Activated CD8-positive, alpha-beta memory T cell treated with anti-CD3 and anti-CD28 coated beads, Interleukin-2, amount 50 U/mL, for 24 hours (primary cell): Measurements from ENCODE around the gene HOXD12.

Source experiments
- DNase-seq: peaks from one replicate; pipeline ENCODE4 v3.0.0-alpha.2; 2020; ENCODE audit errors: extremely low read depth

The HOXD12 gene, protein sequence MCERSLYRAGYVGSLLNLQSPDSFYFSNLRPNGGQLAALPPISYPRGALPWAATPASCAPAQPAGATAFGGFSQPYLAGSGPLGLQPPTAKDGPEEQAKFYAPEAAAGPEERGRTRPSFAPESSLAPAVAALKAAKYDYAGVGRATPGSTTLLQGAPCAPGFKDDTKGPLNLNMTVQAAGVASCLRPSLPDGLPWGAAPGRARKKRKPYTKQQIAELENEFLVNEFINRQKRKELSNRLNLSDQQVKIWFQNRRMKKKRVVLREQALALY

DNA sequence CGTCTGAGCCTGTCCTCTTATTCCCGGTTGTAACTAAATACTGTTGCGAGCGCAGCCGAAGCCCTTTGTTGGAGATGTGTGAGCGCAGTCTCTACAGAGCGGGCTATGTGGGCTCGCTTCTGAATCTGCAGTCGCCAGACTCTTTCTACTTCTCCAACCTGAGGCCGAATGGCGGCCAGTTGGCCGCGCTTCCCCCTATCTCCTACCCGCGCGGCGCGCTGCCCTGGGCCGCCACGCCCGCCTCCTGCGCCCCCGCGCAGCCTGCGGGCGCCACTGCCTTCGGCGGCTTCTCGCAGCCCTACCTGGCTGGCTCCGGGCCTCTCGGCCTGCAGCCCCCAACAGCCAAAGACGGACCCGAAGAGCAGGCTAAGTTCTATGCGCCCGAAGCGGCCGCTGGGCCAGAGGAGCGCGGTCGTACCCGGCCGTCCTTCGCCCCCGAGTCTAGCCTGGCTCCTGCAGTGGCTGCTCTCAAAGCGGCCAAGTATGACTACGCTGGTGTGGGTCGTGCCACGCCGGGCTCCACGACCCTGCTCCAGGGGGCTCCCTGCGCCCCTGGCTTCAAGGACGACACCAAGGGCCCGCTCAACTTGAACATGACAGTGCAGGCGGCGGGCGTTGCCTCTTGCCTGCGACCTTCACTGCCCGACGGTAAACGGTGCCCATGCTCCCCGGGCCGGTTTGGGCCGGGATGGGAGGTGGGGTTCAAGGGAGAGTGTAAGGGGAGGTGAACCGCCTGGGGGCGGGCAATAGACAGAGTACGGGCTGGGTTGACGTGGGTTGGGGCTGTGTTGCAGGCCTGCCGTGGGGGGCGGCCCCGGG lies at the start of gene HOXD12:
Gene HOXD12, plus strand, starts transcription at position 68 of the 819 bp plus-strand sequence. Its CDS starts 7 bp downstream, at position 75.
- no peak for DNase-seq

DNA sequence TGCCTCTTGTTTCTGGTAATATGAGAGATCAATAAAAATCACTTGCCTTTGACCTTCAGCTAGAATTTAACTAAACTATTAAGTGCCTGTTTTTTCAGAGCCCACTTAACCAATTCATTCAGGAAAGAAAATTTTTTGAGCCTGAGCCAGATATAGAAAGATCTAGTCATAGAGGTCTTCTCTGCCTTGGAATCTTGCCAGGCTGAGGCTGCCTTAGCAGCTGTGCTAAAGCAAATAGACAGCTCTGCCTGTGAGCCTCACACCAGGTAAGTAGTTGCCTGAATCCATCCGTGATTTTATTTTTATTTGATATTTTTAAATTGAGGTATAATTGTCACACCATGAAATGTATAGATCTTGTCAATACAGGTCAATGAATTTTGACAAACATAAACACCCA lies 43.2 kb upstream of the HOXD12 start:
- DNase-seq, result no peak

DNA sequence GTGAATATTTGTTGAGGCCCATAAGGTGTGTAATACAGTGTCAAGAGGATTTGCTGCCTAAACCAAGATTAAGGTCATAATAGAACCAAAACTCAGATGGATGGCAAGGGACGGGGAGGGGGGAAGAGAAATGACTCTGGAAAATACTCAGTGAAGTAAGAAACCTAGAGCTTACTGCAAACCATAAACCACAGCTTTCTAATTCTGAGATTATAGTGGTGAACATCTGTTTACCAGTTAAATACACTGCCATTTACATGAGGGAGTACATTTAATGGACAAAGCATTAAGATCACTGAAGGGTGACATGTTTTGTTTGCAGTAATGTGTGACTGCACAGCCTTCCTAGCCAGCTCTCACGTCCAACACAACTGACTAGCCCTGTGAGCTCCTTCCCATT lies 35.6 kb upstream of the HOXD12 start:
- DNase-seq, result no peak

DNA sequence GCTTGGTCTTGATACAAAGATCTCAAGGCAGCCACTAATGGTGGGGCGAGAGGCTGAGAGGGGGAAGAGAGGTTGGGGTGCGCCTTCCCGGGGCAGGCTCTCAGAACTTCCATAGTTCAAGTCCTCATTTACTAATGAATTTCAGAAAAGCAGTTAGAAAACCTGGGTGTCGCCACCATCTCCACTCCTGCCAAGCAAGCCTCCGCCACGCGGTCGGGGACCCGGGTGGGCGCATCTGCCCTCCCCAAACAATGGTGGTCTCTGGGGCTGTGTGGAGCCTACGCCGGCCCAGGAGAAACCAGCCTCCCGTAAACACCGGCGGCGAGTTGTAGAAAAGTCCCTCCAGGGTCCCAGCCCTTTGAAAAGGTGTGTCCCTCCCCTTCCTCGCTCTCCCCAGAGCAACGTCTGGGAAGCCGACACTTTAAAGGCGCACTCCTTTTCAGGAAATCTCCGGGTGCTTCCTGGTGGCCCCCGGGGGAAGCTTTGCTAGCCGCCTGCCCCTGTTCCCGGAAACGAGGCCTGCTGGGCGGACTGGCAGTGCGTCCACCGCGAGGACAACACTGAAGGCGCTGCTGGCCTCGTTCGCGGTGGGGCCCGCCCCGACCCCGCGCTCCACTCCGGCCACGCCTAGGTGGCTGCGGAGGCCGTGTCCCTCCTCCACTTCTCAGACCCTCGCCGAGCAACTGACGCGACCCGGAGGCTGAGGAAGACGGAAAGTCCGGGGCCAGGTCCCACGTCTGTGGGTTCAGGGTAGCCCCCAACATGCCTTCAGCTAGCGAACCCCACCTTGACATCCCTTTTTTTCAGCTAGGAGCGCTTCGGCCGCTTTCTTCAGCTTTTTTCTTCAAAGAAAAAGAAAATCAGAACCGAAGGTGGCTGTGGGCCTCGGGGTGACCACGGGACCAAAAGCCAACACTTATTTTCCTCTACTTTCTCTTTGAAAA lies 32.7 kb upstream of the HOXD12 start:
- DNase-seq, result no peak

DNA sequence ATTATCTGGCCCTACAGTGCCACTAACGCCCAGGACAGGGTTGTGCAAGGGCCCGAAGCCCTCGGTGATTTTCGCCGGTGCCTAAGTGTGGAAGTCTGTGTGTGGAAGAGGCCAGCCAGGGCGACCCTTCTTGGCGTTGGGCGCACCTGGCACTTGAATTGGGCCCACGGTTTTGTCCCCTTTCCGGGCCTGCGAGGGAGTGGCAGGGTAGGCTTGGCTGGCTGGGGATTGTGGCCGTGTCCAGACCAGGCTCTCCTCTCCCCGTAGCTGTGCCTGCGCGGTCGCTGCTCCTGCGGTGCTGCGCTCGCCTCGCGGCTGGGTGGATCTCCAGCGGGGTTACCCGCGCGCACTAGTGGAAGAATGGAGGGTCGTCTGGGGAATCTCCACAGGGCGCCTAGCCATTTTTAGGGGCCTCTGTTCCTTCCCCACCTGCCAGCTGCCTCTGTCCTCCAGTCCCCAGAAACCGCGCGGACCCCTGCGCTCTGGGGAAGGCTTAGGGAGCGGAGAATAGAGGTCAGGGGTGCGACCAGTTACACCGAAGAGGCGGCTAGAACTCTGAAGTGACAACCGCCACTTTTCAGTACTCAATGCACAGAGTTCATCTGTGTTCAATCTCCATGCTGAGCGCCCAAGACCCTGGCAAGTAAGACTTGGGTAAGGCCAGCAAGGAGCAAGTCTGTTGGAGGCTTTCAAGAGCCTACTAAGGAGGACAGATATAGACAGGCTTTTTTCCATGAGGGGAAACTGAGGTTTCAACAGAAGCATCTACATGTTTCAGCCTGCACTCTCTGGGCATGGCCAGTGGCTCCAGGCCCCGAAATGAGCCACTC lies 31.8 kb upstream of the HOXD12 start:
- DNase-seq, result no peak

DNA sequence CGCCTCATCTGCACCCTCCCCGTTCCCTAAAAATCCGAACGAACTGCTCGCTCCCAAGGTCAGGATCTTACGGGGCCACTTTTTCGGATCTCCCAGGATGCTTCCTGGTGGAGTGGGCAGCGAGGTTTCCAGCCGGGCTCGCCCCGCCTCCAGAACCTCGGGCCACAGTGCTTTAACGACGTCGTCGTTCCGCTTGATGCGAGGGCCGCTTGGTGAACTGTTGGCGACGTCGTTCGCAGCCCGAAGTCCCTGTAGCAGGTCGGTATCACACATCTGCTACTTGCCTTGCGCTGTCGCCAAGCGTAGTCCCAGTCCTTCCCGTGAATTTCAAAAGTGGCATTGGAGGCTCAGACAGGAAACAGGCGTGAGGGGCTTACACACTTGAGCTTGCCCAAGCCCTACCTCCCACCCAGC lies 31.2 kb upstream of the HOXD12 start:
- no peak for DNase-seq

DNA sequence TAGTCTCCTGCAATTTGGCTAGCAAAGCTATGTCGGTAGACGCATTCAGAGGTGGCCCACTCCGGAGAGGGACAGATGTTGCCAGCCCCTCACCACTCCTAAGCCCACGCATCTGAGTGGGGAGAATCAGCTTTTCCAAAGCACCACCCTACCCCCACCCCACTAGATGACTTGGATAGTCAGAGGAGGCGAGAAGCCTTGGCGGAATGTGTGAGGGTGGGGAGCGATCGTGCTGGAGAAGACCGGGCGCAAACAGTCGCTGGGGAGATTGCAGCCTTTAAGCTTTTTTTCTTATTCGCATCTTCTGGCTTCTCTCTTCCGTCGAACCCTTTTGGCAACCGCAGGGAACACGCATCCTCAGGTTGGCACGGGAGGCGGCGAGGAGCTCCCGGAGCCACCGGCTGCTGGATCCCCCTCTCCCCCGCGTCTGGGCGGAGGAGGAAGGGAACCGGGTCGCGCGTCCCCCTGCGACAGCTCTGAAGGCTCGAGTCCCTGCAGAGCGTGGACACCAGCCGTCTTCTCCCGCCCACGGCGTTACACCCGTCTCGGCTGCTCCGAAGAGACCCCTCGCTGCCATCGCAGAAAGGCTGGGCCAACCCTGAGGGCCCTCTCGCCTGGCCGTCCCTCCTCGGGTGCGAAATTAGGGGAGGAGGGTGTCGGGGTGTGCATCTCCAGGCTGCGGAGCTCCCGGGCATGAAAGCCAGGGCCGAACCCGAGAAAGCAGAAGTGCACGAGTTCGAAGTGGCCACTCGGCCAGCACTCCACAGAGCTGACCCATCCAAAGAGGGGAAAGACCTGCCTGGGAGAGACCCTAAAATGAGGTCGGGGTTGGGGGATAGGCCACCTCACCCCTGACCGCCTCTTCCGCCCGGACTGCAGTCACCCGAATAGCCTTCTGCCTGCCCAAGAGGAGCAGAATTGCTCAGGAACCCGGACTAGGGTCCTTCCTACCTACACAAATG lies 28.0 kb upstream of the HOXD12 start:
- DNase-seq, result no peak

DNA sequence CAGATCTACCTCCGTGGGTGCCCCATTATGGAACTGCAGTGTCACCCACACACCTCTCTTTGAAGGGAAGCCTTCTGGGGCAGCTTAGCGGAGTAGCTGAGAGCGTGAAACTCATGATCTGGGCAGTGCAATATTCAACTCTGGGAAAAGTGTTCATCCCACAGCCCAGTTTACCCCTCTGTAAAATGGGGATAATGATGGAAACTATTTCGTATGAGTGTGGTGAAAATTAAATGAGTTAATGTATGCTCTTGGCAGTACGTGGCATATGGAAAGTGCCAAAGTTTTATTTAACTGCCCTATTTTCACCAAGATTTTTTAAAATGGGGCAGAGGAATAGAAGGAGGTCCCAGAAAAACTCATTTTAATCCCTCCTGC lies 27.3 kb upstream of the HOXD12 start:
- DNase-seq, result no peak

DNA sequence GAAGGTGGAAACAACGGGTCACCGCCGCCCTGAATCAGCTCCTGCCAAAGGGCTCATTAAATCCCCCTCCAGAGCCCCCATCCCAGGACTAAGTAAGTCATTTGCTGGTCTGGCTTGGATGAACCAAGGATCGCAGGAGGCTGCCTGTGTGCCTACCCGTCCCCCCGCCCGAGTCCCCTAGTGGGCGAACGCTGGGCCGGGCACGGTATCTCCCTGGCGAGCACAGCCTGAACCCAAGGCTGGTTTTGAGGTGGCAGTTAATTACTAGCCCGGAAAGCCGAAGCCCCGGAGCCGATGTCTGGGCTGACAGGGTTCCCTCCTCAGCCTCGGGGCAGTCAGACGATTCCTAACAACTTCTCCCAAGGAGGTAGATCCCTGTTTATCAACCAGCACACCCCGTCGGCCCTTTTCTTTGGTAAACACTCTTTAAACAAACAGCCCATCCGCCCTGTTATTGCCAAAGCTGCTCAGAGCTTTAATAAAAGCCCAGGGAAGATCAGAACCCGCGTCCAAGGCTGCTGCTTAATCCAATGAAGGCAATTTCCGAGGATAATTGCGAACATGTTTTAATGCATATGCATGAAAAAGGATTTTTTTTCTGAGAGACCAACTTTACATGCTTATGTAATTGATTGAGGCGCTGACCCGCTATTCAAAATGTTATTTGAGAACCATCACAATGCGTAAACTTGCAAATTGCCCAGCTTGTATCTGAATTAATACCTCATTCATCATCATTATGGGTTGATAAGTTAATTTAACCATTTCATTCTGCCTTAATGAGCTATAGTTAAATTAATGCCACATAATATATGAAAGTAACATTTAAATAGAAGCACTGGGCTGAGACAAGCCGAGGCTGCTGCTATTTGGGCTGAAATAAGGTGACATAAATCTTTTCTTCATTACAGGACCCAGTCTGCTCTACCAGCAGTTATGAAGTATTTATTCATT lies 26.4 kb upstream of the HOXD12 start:
- DNase-seq, result no peak

DNA sequence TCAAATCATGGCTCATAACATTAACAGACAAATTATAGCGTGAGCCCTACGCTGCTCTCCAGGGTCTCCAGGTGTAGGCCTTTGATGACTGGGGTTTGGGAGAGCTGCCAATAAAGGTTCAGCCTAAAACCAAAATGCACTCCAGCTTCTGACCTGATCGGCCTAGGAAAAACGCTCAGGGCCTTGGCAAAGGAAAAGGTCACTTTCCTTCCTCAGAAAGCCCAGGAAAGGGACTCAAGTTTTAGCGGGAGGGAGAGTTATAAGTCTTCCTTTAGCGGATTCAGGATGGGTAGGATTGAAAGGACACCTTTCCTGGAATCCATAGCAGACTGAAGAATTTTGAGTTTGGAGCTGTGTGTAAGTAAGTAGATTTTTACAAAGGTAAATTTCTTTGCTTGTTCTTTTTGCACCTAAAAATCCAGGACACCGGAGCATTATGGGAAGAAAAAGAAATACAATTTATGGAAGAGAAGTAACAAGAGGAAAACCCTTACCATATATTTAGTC lies 24.6 kb upstream of the HOXD12 start:
- DNase-seq, result no peak

DNA sequence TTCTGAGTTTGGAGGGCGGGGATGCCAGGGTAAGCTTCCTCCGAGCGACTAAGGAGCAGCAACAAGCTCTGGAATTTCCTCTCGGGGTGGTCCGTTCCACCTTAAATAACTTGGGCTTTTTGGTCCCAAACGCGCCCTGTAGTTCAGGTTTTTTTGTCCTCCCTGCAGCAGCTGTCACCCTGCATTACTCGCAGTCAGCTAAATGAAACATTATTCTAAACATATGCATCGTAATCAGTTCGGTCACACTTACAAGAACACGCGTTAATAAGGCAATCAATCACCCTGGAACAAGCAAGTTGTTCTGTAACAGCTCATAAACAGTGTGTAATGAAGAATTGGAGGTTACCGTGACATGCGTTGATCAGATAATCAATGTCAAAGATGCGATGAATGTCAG lies 24.1 kb upstream of the HOXD12 start:
- DNase-seq, result no peak

DNA sequence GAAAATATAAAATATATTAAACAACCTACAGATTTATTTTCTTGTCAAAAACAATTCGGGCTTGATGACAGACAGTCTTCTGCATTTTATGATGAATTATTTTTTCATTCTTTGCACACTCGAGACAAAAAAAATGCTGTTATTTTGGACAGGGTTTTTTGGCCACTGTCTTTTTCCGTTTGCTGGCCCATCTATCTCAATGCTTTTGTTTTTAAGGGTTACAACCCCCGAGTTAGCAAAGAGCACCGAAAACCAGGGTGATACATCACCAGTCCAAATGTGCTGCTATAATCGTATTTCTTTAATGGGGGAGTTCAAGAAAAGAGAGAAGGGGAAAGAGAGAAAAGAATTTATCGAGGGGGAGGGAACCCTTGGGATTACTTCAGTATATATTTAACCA lies 23.5 kb upstream of the HOXD12 start:
- no peak for DNase-seq

DNA sequence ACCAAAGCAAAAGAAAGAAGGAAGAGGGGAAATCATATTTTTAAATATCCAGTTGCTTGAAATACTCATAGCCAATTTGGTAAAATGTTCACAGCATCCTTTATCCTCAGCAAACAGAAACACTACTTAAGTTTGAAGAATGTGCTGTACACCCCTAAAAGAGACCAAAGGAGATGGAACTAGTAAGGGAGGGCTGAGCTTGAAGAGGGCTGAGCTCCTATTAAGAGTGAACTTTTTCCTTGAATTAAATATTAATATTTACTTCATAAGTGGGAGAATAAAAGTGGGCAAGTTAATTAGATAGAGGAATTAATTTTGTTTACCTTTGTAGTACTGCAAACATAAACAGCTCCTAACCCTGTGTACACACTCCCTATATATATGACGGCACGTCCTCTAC lies 22.8 kb upstream of the HOXD12 start:
- DNase-seq, result no peak

DNA sequence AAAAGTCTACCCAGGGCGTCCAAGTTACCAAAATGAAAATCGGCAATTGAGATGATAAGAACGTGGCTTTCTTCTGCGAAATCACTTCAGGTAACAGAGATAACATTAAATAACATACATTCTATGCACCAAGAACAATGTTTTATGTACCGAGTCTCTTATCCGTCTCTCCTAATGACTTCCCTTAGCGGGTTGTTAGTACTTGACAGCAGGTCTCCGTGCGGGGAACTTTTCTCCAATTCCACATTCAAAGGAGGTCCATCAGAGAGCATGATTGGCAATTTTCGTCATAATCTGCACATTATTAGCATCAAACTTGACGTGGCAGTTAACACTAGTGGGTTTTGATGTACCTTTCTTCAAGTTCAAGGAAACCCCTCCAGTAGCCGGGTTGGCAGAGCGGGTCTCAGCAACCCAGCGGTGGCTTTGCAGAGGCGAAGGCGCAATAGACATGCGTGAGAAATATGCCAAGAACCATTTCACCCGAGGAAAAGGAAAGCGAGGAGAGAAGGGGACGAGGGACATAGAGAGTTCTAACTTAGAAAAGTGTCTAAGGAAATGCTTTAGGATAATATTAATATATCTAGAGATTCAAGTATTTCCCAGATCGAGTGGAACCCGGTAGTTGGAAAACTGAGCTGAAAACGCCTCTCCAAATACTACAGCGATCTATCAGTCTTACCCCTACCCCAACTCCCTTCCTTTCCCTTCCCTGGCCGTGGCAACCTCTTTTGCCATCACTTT lies 20.9 kb upstream of the HOXD12 start:
- DNase-seq, result no peak

DNA sequence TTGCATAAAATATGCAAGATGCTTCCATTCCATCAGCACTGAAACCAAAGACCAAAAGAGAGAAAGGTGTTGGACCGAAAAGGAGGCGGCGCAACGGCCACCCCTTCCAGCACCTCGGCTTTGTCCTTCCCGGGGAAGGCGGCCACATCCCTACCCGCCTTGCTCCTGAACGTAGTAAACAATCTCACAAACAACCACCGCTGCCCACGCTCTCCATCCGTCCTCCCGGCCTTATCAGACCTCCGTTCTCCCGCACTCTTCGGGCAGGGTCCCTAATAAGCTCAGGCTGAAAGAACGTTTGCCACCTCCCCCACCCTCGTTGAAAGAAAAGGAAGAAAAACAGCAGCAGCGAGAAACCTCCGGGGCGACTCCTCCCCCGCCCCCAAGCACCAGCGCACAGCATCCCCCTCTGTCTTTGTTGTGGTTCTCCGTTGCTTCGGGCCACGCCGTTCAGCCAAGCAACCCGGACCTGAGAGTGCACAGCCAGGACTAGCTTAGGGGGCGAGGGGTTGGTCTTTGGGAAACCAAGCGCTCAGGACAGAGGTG lies 20.2 kb upstream of the HOXD12 start:
- DNase-seq, result no peak

DNA sequence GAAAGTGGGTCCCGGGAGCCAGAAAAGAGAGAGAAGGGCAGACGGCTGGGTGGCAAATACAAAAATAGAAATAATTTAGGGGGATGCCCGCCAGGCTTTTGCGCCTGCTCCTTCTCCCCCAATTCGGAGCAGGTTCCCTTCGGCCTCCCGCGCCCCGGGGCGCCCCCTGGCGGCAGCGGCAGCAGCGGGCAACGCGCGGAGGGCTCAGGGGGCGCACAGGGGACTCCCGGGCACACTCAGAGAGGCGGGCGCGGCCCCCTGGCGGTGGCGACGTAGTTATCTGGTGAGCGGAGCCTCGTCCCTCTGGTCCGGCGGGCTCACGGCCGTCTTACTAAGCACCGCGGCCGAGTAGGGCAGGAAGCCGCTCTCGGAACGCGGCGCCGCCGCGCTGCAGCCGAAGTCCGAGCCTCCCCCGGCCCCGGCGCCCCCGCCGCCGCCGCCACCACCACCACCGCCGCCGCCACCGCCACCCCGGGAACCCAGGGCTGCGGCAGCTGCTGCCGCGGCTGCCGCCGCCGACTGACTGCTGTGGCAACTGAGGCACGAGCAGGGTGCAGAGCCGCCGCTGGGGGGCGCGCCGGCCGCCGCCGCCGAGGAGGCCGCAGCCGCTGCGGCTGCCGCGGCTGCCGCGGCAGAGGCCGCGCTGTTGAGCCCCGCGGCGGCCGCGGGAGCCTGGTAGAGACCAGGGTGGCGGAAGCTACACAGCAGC lies 19.6 kb upstream of the HOXD12 start:
- DNase-seq, result no peak
